PC-9 (cell line): Measurements from ENCODE around the gene GID8. TPM values are rescaled to one million over a fixed set of nuclear protein-coding genes. Genes with fewer than 3 reads are reported as not detected.

Source experiments
- BruUV-seq: library from RNA; stranded (reverse); fragments of 400-500 nt; replicated peaks from 2 replicates; lab custom pipeline; 2021; lab: Mats Ljungman, UMichigan
- CTCF ChIA-PET: fragments of 300-600 bp; sonication (Branson Sonifier 250); formaldehyde crosslinking; loops from one replicate; lab custom pipeline; 2022; ENCODE audit warnings: antibody characterized with exemption; lab: Charles Lee
- POLR2A ChIA-PET: fragments of 300-600 bp; sonication (Branson Sonifier 250); formaldehyde crosslinking; loops from one replicate; lab custom pipeline; 2022; ENCODE audit warnings: antibody characterized with exemption; ENCODE audit not compliant: unreplicated experiment; lab: Charles Lee
- DNase-seq, 2 experiments: peaks; one replicate each; pipeline versions ENCODE4 v3.0.0 to v3.0.0-alpha.2; 2015 to 2022; ENCODE audit warnings: mixed read lengths in 1 of 2
- H2AFZ ChIP-seq: fragments of 200-600 bp; sonication (generic); 2 replicates; pipeline ENCODE4 v1.8.1; 2017; ENCODE audit warnings: antibody characterized with exemption
- H3F3A ChIP-seq: fragments of 200-600 bp; sonication (generic); 2 replicates; pipeline ENCODE4 v1.8.1; 2017; ENCODE audit warnings: antibody characterized with exemption, mild to moderate bottlenecking, low read depth; ENCODE audit not compliant: insufficient read depth
- H3K27ac ChIP-seq: fragments of 200-600 bp; sonication (generic); 2 replicates; pipeline ENCODE4 v1.6.1; 2016; ENCODE audit warnings: mixed run types
- H3K27me3 ChIP-seq: fragments of 200-600 bp; sonication (generic); 2 replicates; pipeline ENCODE4 v1.6.1; 2016; ENCODE audit warnings: low read depth, mixed run types; ENCODE audit not compliant: insufficient read depth
- H3K36me3 ChIP-seq: fragments of 200-600 bp; sonication (generic); 2 replicates; pipeline ENCODE4 v1.6.1; 2016; ENCODE audit warnings: low read depth, mixed run types
- H3K4me1 ChIP-seq: fragments of 200-600 bp; sonication (generic); replicated peaks from 2 replicates; pipeline ENCODE4 v1.6.1; 2016; ENCODE audit warnings: mixed run types; ENCODE audit not compliant: insufficient read depth
- H3K4me2 ChIP-seq: fragments of 200-600 bp; sonication (generic); 2 replicates; pipeline ENCODE4 v1.6.1; 2017; ENCODE audit warnings: mixed run types
- H3K4me3 ChIP-seq: fragments of 200-600 bp; sonication (generic); 2 replicates; pipeline ENCODE4 v1.6.1; 2016; ENCODE audit warnings: mixed run types
- H3K79me2 ChIP-seq: fragments of 200-600 bp; sonication (generic); 2 replicates; pipeline ENCODE4 v1.6.1; 2017; ENCODE audit warnings: low read depth, mixed run types
- H3K9me2 ChIP-seq: fragments of 200-600 bp; sonication (generic); 2 replicates; pipeline ENCODE4 v1.8.1; 2017; ENCODE audit warnings: mild to moderate bottlenecking; ENCODE audit not compliant: insufficient read depth
- H3K9me3 ChIP-seq: fragments of 200-600 bp; sonication (generic); 2 replicates; pipeline ENCODE4 v1.8.1; 2016; ENCODE audit warnings: low read depth; ENCODE audit not compliant: insufficient read depth
- H4K20me1 ChIP-seq: fragments of 200-600 bp; sonication (generic); 2 replicates; pipeline ENCODE4 v1.8.1; 2017; ENCODE audit not compliant: insufficient read depth
- CTCF ChIP-seq: fragments of 200-600 bp; sonication (generic); conservative IDR thresholded peaks from 2 replicates; pipeline ENCODE4 v1.6.1; 2017; ENCODE audit warnings: mixed run types, antibody characterized with exemption, mild to moderate bottlenecking, moderate library complexity
- EZH2 ChIP-seq: fragments of 200-600 bp; sonication (generic); IDR thresholded peaks from 2 replicates; pipeline ENCODE4 v1.8.0; 2017; ENCODE audit warnings: antibody characterized with exemption, low read depth
- intact Hi-C: fragments of 100-400 bp; cut with micrococcal nuclease; formaldehyde crosslinking; loops from one replicate; pipeline ENCODE4 v1.10.0; 2022; ENCODE audit not compliant: unreplicated experiment
- total RNA-seq: library from RNA; stranded (reverse); gene quantifications from 2 replicates; pipeline ENCODE4 v1.2.3, GENCODE V29; 2021

The GID8 gene
- total RNA-seq, 1 experiment from 2014 or later, result 45.7 TPM

- no peak for DNase-seq
- BruUV-seq, result no TSS peak
- no peaks in the 10 kb centered on the region for H3F3A ChIP-seq
- H3K27me3 ChIP-seq, result peaks cover 27% of the 10 kb centered on the region
- H3K27ac ChIP-seq, result no peak overlapping the region
- ChIA-PET POLR2A (no interaction called here), CTCF (interaction anchor here (0.6 kb wide), 1 partner anchor 55 kb away, joined by 3 read pairs; no protein-coding TSS in a partner anchor)
- H3K79me2 ChIP-seq, result no peaks in the 10 kb centered on the region
- H2AFZ ChIP-seq, result no peak overlapping the region
- no peak overlapping the region for H3K4me2 ChIP-seq
- TF ChIP-seq CTCF, result no peak
- no peak for TF ChIP-seq EZH2
- no peaks in the 10 kb centered on the region for H3K4me1 ChIP-seq
- H3K4me3 ChIP-seq, result no peak overlapping the region
- H3K9me2 ChIP-seq, result no peaks in the 10 kb centered on the region
- H3K36me3 ChIP-seq, result no peaks in the 10 kb centered on the region
- peaks cover 8% of the 10 kb centered on the region; the same call in 1 of the 2 replicates for H4K20me1 ChIP-seq
- intact Hi-C loops, result no loop called here
- no peaks in the 10 kb centered on the region for H3K9me3 ChIP-seq
Observed at GRCh38 chr20:62956387-62957135, 18.6 kb downstream of the GID8 start.

- Histone ChIP-seq H3K9me2 (no peaks in the 10 kb centered on the region), H3K4me1 (no peaks in the 10 kb centered on the region), H3K27me3 (peaks cover 36% of the 10 kb centered on the region), H3K36me3 (no peaks in the 10 kb centered on the region), H3F3A (no peaks in the 10 kb centered on the region), H3K9me3 (no peaks in the 10 kb centered on the region), H3K4me2 (no peak overlapping the region), H3K27ac (no peak overlapping the region), H3K4me3 (no peak overlapping the region), H3K79me2 (no peaks in the 10 kb centered on the region), H2AFZ (no peak overlapping the region), H4K20me1 (peaks cover 8% of the 10 kb centered on the region; the same call in 1 of the 2 replicates)
- POLR2A ChIA-PET, result no interaction called here
- intact Hi-C loops, result no loop called here
- no peak for DNase-seq
- no TSS peak for BruUV-seq
- TF ChIP-seq CTCF (no peak), EZH2 (no peak)
- CTCF ChIA-PET, result interaction anchor here (0.6 kb wide), 1 partner anchor 56 kb away, joined by 3 read pairs; no protein-coding TSS in a partner anchor
Observed at GRCh38 chr20:62957136-62958117, 19.5 kb downstream of the GID8 start.

GRCh38 chr20:62958388-62959100, 20.6 kb downstream of the GID8 start:
- POLR2A ChIA-PET, result no interaction called here
- H3K36me3 ChIP-seq, result no peaks in the 10 kb centered on the region
- no peak for DNase-seq
- no peak overlapping the region for H3K27ac ChIP-seq
- H4K20me1 ChIP-seq, result peaks cover 8% of the 10 kb centered on the region; the same call in 1 of the 2 replicates
- peaks cover 47% of the 10 kb centered on the region for H3K27me3 ChIP-seq
- no peaks in the 10 kb centered on the region for H3K79me2 ChIP-seq
- intact Hi-C loops, result no loop called here
- CTCF ChIA-PET, result no interaction called here
- no peaks in the 10 kb centered on the region for H3K4me1 ChIP-seq
- H2AFZ ChIP-seq, result no peak overlapping the region
- H3K4me2 ChIP-seq, result no peak overlapping the region
- H3K9me3 ChIP-seq, result no peaks in the 10 kb centered on the region
- BruUV-seq, result no TSS peak
- no peak for TF ChIP-seq CTCF
- no peak for TF ChIP-seq EZH2
- H3K4me3 ChIP-seq, result no peak overlapping the region
- no peaks in the 10 kb centered on the region for H3K9me2 ChIP-seq
- no peaks in the 10 kb centered on the region for H3F3A ChIP-seq
